ENCODE measurements around the gene CALM3.

DNA sequence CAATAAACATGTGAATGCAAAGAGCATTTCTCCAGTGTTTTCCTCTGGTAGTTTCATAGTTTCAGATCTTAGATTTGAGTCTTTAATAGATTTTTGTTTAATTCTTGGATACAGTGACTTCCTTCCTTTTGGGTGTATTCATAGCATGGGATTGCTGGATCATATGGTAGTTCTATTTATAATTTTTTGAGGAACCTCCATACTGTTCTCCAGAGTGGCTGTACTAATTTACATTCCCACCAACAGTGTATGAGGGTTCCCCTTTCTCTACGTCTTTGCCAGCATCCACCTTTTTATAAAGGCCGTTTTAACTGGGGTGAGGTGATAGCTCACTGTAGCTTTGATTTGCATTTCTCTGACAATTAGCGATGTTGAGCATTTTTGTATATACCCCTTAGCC is 9.3 kb upstream of the CALM3 start:
- TF ChIP-seq CTCF (conservative IDR thresholded peaks at IDR 0.05; ENCODE audit: low read length) (no peak), EZH2phosphoT487 (IDR thresholded peaks at IDR 0.05; ENCODE audit: borderline replicate concordance) (no peak)

All from Loucy (cell line).